ENCODE data around the gene TLR3. TPM values are rescaled to one million over a fixed set of nuclear protein-coding genes. Genes with fewer than 3 reads are reported as not detected.

Gene TLR3
- total and polyA plus RNA-seq, 3 donors from 2014 or later = 2.3 to 12.6 (median 3.2) TPM

DNA sequence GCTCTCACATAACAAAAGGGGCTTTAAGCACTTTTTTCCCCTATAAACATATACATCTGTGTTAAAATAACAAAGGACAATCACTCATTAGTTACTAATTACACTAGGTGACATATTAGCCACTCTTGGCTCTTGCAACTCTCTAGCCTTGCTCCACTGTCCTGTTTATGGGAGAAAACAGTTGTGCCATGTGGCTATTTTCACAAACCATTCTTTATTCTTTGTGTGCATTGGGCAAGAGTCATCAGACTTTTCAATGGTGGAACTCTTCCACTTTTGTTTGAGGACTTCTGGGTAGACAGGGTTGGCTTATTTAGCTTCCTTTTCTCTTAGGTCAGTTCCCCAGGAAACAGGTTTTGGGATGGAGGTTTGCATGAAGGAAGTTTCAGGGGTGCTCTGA, 19.6 kb downstream of the TLR3 start:
- H3K4me3 ChIP-seq = no peak overlapping the region
- no peak overlapping the region for H3K27ac ChIP-seq
- no peaks in the 10 kb centered on the region for H3K27me3 ChIP-seq
- H3K9me3 ChIP-seq = no peaks in the 10 kb centered on the region
- DNase-seq = no peak
- TF ChIP-seq, protein P1, sequence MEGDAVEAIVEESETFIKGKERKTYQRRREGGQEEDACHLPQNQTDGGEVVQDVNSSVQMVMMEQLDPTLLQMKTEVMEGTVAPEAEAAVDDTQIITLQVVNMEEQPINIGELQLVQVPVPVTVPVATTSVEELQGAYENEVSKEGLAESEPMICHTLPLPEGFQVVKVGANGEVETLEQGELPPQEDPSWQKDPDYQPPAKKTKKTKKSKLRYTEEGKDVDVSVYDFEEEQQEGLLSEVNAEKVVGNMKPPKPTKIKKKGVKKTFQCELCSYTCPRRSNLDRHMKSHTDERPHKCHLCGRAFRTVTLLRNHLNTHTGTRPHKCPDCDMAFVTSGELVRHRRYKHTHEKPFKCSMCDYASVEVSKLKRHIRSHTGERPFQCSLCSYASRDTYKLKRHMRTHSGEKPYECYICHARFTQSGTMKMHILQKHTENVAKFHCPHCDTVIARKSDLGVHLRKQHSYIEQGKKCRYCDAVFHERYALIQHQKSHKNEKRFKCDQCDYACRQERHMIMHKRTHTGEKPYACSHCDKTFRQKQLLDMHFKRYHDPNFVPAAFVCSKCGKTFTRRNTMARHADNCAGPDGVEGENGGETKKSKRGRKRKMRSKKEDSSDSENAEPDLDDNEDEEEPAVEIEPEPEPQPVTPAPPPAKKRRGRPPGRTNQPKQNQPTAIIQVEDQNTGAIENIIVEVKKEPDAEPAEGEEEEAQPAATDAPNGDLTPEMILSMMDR (IDR thresholded peaks at IDR 0.05) = no peak
- TF ChIP-seq POLR2A (IDR thresholded peaks at IDR 0.05) = no peak
- H3K36me3 ChIP-seq (ENCODE audit: low read depth, missing control alignments) = no peaks in the 10 kb centered on the region
- H3K4me1 ChIP-seq = no peaks in the 10 kb centered on the region
- intact Hi-C loops (cut with DNase I; ENCODE audit: low total_unique reads) = no loop called here

DNA sequence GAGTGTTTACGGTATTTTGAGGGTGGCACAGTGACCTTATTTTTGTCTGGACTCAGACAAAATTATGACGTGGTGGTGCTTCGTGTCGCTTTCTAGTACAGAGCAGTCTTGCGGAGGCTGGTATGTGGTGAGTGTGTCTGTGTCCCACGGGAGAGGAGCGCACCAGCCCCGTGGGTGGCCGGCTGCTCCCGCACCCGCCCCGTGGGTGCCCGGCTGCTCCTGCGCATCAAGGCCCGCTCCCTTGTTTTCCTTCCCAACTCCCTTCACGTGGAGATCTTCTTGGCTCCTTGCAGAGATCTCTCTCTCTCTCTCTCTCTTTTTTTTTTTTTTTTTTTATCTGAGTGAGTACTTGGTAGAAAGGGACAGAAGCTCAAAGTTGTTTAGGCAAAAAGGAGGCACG, 23.3 kb downstream of the TLR3 start:
- DNase-seq = no peak
- intact Hi-C loops (cut with DNase I; ENCODE audit: low total_unique reads) = no loop called here
- no peaks in the 10 kb centered on the region for H3K4me1 ChIP-seq

DNA sequence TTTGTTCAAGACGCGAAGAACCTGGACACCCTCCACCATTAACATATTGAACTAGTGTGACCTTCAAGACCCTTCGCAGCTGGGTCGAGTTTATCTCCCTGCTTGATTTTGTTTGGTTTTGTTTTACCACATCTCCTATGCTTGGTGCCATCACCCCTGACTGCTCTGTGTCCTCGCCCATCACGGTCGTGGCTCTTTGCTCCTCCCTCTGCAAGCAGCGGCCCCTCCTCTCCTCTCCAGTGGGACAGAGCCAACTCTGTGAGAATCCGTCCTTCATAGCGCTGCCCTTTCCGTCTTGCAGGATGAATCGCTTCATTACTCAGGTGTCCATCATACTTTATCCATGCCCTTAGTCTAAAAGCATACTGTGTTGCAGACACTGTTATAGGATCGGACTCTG, 26.4 kb downstream of the TLR3 start:
- TF ChIP-seq POLR2A (IDR thresholded peaks at IDR 0.05) = no peak
- TF ChIP-seq, protein P1 (IDR thresholded peaks at IDR 0.05) = no peak
- WGBS, 2 donors = 74 to 77% methylated on average over 13 of the region's 13 CpGs
- intact Hi-C loops (cut with DNase I; ENCODE audit: low total_unique reads) = no loop called here
- no peak overlapping the region for H3K27ac ChIP-seq
- H3K36me3 ChIP-seq (ENCODE audit: low read depth, missing control alignments) = no peaks in the 10 kb centered on the region
- no peaks in the 10 kb centered on the region for H3K27me3 ChIP-seq
- no peak overlapping the region for H3K4me3 ChIP-seq
- DNase-seq = no peak
- no peaks in the 10 kb centered on the region for H3K9me3 ChIP-seq
- H3K4me1 ChIP-seq = no peaks in the 10 kb centered on the region

More for the DNA sequence above, 23.3 kb downstream of the TLR3 start:
- H3K27me3 ChIP-seq = no peaks in the 10 kb centered on the region
- H3K4me3 ChIP-seq = no peak overlapping the region
- H3K27ac ChIP-seq = no peak overlapping the region
- TF ChIP-seq, protein P1 (IDR thresholded peaks at IDR 0.05) = no peak
- TF ChIP-seq POLR2A (IDR thresholded peaks at IDR 0.05) = no peak
- no peaks in the 10 kb centered on the region for H3K36me3 ChIP-seq (ENCODE audit: low read depth, missing control alignments)
- H3K9me3 ChIP-seq = no peaks in the 10 kb centered on the region
- WGBS, 2 donors = 65 to 66% methylated on average over 17 of the region's 17 CpGs

DNA sequence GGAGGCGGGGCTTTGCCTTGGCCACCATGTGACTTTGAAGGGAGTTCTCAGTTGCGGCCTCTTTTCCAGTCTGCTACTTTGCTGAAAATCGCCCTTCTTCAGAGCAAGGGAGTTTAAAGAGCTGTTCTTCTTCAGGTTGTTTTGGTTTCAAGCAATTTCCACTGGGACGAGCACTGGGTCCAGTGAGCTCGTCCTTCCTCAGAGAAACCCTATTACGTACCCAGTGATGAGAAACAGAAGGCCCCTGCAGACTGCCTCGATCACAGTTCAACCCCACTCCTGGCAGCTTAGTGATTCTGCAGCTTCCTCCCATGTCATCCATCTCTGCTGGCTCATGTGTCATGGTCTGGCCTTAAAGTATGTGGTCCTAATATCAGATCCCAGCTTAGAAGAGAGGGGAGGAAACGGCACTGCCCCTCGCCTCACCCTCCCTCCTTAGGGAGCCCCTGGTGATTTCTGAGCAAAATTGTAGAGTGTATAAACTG, 27.8 kb downstream of the TLR3 start:
- Histone ChIP-seq H3K27ac (no peak overlapping the region), H3K4me1 (no peaks in the 10 kb centered on the region), H3K9me3 (no peaks in the 10 kb centered on the region), H3K36me3 (ENCODE audit: low read depth, missing control alignments) (no peaks in the 10 kb centered on the region), H3K27me3 (no peaks in the 10 kb centered on the region), H3K4me3 (no peak overlapping the region)
- intact Hi-C loops (cut with DNase I; ENCODE audit: low total_unique reads) = no loop called here
- no peak for DNase-seq
- 83 to 87% methylated on average over 9 of the region's 9 CpGs for WGBS, 2 donors
- TF ChIP-seq POLR2A (IDR thresholded peaks at IDR 0.05) = no peak
- TF ChIP-seq, protein P1 (IDR thresholded peaks at IDR 0.05) = no peak

DNA sequence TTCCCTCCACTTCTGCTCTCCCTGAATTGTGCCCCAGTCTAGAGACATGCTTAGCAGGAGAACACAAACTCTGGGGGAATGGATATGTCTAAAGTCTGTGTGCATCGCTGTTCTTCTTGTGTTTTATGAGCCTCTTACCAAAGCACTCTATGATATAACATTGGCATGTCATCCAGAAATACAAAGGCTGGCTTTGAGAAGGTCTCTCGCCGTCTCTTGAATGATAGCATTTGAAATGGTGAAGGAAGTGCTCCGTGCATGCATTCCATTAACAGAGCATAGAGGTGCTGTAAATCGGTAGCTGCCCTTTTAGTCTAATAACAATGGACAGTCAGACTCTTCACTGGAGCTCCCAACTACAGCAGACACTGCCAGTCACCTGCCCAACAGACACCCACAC, 28.4 kb downstream of the TLR3 start:
- Histone ChIP-seq H3K4me3 (no peak overlapping the region), H3K27ac (no peak overlapping the region), H3K4me1 (no peaks in the 10 kb centered on the region), H3K9me3 (no peaks in the 10 kb centered on the region), H3K36me3 (ENCODE audit: low read depth, missing control alignments) (no peaks in the 10 kb centered on the region), H3K27me3 (no peaks in the 10 kb centered on the region)
- no peak for TF ChIP-seq POLR2A (IDR thresholded peaks at IDR 0.05)
- TF ChIP-seq, protein P1 (IDR thresholded peaks at IDR 0.05) = no peak
- WGBS, 2 donors = 80% methylated on average over 5 of the region's 5 CpGs
- DNase-seq = no peak
- intact Hi-C loops (cut with DNase I; ENCODE audit: low total_unique reads) = no loop called here

Measured in testis (tissue), 3 donors.